CD4-positive, alpha-beta T cell (primary cell): Measurements from ENCODE around the gene WWOX. TPM values are rescaled to one million over a fixed set of nuclear protein-coding genes. Genes with fewer than 3 reads are reported as not detected.

Experiments used
- ATAC-seq: fragments of 200-7000 bp; cut with Tn5 transposase; one replicate; pipeline ENCODE4 v1.10.0; 2022; ENCODE audit warnings: mild to moderate bottlenecking; ENCODE audit not compliant: poor library complexity
- CTCF ChIA-PET: fragments of 350-600 bp; sonication (Branson Sonifier 250); formaldehyde crosslinking; loops from one replicate; lab custom pipeline; 2021; ENCODE audit warnings: antibody characterized with exemption, inconsistent platforms; lab: Charles Lee
- POLR2A ChIA-PET: fragments of 350-600 bp; sonication (Branson Sonifier 250); formaldehyde crosslinking; loops from one replicate; lab custom pipeline; 2021; ENCODE audit warnings: antibody characterized with exemption, inconsistent platforms; lab: Charles Lee
- DNase-seq, 14 experiments: peaks; one replicate each; pipeline ENCODE4 v3.0.0-alpha.2; 2013 to 2020; ENCODE audit warnings: mixed read lengths in 2 of 14
- H3K27ac ChIP-seq, 2 donors: one replicate each; pipeline versions ENCODE4 v1.5.1 to v1.7.0; 2013; ENCODE audit warnings: low read length in 2 of 2, low read depth in 1 of 2, mild to moderate bottlenecking in 1 of 2
- H3K27me3 ChIP-seq, 2 experiments: 1 replicate in 1 of 2; 2 replicates in 1 of 2; pipeline versions ENCODE4 v1.6.1 to v1.7.0; 2013; ENCODE audit warnings: low read length in 2 of 2, control low read depth in 1 of 2, mild to moderate bottlenecking in 1 of 2, moderate library complexity in 1 of 2; ENCODE audit not compliant: insufficient read depth in 2 of 2, control insufficient read depth in 1 of 2
- H3K36me3 ChIP-seq: one replicate; pipeline ENCODE4 v1.6.1; 2013; ENCODE audit warnings: low read length, control low read depth; ENCODE audit not compliant: insufficient read depth
- H3K4me1 ChIP-seq: one replicate; pipeline ENCODE4 v1.6.1; 2013; ENCODE audit warnings: low read length, control low read depth; ENCODE audit not compliant: insufficient read depth
- H3K4me3 ChIP-seq: one replicate; pipeline ENCODE4 v1.5.1; 2013; ENCODE audit warnings: mild to moderate bottlenecking, low read length, moderate library complexity
- H3K9me3 ChIP-seq, 2 experiments: 1 replicate in 1 of 2; 2 replicates in 1 of 2; pipeline versions ENCODE4 v1.6.1 to v1.7.0; 2013; ENCODE audit warnings: low read length in 2 of 2, mild to moderate bottlenecking in 2 of 2, control low read depth in 1 of 2, moderate library complexity in 1 of 2; ENCODE audit not compliant: control insufficient read depth in 1 of 2, insufficient read depth in 1 of 2
- H3K27ac Mint-ChIP-seq: one replicate; pipeline ENCODE4 v1.8.0; 2020; ENCODE audit warnings: mixed read lengths
- H3K27me3 Mint-ChIP-seq: one replicate; pipeline ENCODE4 v1.8.0; 2021; ENCODE audit warnings: mixed read lengths
- H3K36me3 Mint-ChIP-seq: one replicate; pipeline ENCODE4 v1.8.0; 2021; ENCODE audit warnings: low read depth, mixed read lengths
- H3K4me1 Mint-ChIP-seq: one replicate; pipeline ENCODE4 v1.8.0; 2021; ENCODE audit warnings: low read depth, mixed read lengths
- H3K4me3 Mint-ChIP-seq: one replicate; pipeline ENCODE4 v1.8.0; 2020; ENCODE audit warnings: mild to moderate bottlenecking, mixed read lengths
- H3K9me3 Mint-ChIP-seq: one replicate; pipeline ENCODE4 v1.8.0; 2020; ENCODE audit warnings: mixed read lengths
- CTCF ChIP-seq: fragments of 200-600 bp; IDR thresholded peaks from one replicate; pipeline ENCODE4 v1.8.0; 2022; ENCODE audit warnings: antibody characterized with exemption, mild to moderate bottlenecking
- intact Hi-C, 2 experiments: fragments of 100-400 bp; cut with DNase I in 1 of 2; cut with micrococcal nuclease in 1 of 2; formaldehyde crosslinking; loops; one replicate each; pipeline versions ENCODE4 v1.15.1 to v1.9.0; 2023 to 2025; cut with DNase I, micrococcal nuclease
- total RNA-seq, 174 experiments: library from RNA in 2 of 174; stranded (reverse) in 2 of 174; gene quantifications; one replicate each; pipeline ENCODE4 v1.2.3 and lab custom pipeline; 2021 to 2026

The WWOX gene
- total RNA-seq, 2 experiments from 2014 or later, result 19.3 to 21.7 TPM

GRCh38 chr16:78372277-78372676 is 272.8 kb downstream of the WWOX start:
- no peak for ATAC-seq
- H3K4me1 Mint-ChIP-seq, result no peaks in the 10 kb centered on the region
- ChIA-PET POLR2A (no interaction called here), CTCF (no interaction called here)
- Histone ChIP-seq H3K4me3 (no peak overlapping the region), H3K27me3 (no peaks in the 10 kb centered on the region), H3K9me3 (peaks cover 0 to 3% of the 10 kb centered on the region in 2 experiments), H3K27ac (no peak overlapping the region), H3K4me1 (no peaks in the 10 kb centered on the region), H3K36me3 (no peaks in the 10 kb centered on the region)
- intact Hi-C loops, result no loop called here
- TF ChIP-seq CTCF, result no peak
- DNase-seq, result no peak
- peaks cover 4% of the 10 kb centered on the region for H3K36me3 Mint-ChIP-seq
- H3K9me3 Mint-ChIP-seq, result peaks cover 2% of the 10 kb centered on the region
- no peak overlapping the region for H3K4me3 Mint-ChIP-seq
- H3K27me3 Mint-ChIP-seq, result no peaks in the 10 kb centered on the region
- H3K27ac Mint-ChIP-seq, result no peak overlapping the region

GRCh38 chr16:78375055-78375679 is 275.7 kb downstream of the WWOX start:
- DNase-seq (no peak), ATAC-seq (no peak)
- Mint-ChIP-seq H3K27ac (no peak overlapping the region), H3K27me3 (no peaks in the 10 kb centered on the region), H3K4me3 (no peak overlapping the region), H3K9me3 (peaks cover 2% of the 10 kb centered on the region), H3K36me3 (peaks cover 2% of the 10 kb centered on the region), H3K4me1 (no peaks in the 10 kb centered on the region)
- intact Hi-C loops, result no loop called here
- Histone ChIP-seq H3K27ac (no peak overlapping the region), H3K9me3 (no peaks in the 10 kb centered on the region), H3K27me3 (no peaks in the 10 kb centered on the region), H3K4me3 (no peak overlapping the region), H3K36me3 (no peaks in the 10 kb centered on the region), H3K4me1 (no peaks in the 10 kb centered on the region)
- POLR2A ChIA-PET, result no interaction called here
- CTCF ChIA-PET, result no interaction called here
- no peak for TF ChIP-seq CTCF

GRCh38 chr16:78376452-78376851 is 277.0 kb downstream of the WWOX start:
- Histone ChIP-seq H3K9me3 (no peaks in the 10 kb centered on the region), H3K4me3 (no peak overlapping the region), H3K4me1 (no peaks in the 10 kb centered on the region), H3K36me3 (no peaks in the 10 kb centered on the region), H3K27me3 (no peaks in the 10 kb centered on the region), H3K27ac (no peak overlapping the region)
- TF ChIP-seq CTCF, result no peak
- Mint-ChIP-seq H3K4me3 (no peak overlapping the region), H3K9me3 (no peaks in the 10 kb centered on the region), H3K27ac (no peak overlapping the region), H3K36me3 (no peaks in the 10 kb centered on the region), H3K4me1 (no peaks in the 10 kb centered on the region), H3K27me3 (no peaks in the 10 kb centered on the region)
- DNase-seq (no peak), ATAC-seq (no peak)
- ChIA-PET CTCF (no interaction called here), POLR2A (no interaction called here)
- intact Hi-C loops, result no loop called here
